HG02642 (cell line): ENCODE data around the gene RPUSD1.

Source experiments
- ATAC-seq: cut with Tn5 transposase; IDR thresholded peaks from one replicate; pipeline ENCODE4 v1.9.1; 2021; ENCODE audit warnings: mild to moderate bottlenecking; ENCODE audit not compliant: unreplicated experiment, poor library complexity

RPUSD1 gene

DNA sequence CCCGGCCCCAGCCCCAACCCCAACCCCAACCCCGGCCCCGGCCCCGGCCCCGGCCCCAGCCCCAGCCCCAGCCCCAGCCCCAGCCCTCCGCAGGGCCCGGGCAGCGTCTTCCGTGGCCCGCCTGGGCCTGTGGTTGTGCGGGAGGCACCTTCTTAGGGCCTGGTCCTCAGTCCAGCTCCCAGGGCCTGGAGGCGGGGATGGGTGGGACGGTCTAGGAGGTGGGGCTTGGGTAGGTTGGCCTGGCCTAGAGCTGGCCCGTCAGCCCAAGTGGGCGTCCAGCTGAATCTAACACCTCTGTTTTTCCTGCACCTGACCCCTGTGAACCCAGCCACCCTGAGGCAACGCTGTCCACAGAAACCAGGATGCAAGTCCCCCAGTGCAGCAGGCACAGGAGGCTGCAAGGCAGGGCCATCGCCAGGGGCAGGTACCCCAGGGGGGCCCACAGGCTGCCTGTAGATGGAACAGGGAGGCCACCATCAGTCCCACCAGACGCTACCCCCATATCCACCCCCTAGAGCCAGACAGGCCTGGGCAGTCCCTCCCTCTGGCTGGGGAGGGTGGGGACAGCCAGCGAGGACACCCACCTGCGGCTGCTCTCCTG is 18.9 kb downstream of the RPUSD1 start:
- ATAC-seq: no peak

DNA sequence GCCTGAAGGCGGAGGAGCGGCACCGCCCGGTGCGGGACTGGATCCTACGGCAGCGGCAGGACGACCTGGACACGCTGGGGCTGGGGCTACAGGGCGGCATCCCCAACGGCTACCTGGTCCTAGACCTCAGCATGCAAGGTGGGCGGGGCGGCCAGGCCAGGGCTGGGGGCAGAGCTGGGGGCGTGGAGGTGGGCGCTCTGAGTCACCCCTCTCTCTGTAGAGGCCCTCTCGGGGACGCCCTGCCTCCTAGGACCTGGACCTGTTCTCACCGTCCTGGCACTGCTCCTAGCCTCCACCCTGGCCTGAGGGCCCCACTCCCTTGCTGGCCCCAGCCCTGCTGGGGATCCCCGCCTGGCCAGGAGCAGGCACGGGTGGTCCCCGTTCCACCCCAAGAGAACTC is 19.8 kb downstream of the RPUSD1 start:
- no peak for ATAC-seq

DNA sequence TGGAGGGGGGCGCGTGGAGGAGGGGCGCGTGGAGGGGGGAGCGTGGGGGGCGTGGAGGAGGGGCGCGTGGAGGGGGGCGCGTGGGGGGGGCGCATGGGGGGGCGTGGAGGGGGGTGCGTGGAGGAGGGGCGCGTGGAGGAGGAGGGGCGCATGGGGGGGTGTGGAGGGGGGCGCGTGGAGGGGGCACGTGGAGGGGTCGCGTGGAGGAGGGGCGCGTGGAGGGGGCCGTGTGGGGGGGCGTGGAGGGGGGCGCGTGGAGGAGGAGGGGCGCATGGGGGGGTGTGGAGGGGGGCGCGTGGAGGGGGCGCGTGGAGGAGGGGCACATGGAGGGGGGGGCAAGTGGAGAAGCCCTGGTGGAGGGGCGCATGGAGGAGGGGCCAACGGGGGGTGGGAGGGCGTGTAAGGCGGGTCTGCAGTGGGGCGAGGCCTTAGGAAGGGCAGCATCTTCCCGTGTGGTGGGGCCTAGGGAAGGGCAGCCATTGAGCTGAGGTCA is 20.4 kb downstream of the RPUSD1 start:
- ATAC-seq: no peak

DNA sequence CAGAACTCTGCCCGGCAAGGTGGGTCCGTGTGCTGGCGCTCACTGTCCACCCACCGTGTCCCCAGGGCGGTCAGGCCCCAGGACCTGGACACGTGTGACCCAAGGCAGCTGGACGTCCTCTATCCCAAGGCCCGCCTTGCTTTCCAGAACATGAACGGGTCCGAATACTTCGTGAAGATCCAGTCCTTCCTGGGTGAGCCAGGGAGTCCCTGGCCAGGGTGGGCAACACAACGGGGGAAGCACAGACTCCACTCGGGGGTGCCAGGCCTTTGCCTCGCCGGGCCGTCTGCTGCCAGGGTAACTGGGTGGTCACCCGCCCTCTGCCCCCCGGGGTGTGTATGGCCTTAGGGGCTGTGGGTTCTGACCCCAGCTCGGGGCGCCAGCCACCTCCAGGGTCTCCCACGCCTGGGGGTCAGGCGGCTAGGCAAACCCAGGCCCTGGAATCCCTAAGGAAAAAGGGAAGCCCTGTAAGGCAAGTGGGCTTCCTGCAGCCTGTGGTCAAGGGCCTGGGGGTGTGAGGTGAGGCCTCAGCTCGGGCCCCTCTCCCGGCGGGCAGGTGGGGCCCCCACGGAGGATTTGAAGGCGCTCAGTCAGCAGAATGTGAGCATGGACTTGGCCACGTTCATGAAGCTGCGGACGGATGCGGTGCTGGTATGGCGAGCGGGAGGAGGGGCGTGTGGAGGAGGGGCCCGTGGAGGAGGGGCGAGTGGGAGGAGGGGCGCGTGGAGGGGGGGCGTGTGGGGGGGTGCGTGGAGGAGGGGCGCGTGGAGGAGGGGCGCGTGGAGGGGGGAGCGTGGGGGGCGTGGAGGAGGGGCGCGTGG is 21.2 kb downstream of the RPUSD1 start:
- no peak for ATAC-seq

DNA sequence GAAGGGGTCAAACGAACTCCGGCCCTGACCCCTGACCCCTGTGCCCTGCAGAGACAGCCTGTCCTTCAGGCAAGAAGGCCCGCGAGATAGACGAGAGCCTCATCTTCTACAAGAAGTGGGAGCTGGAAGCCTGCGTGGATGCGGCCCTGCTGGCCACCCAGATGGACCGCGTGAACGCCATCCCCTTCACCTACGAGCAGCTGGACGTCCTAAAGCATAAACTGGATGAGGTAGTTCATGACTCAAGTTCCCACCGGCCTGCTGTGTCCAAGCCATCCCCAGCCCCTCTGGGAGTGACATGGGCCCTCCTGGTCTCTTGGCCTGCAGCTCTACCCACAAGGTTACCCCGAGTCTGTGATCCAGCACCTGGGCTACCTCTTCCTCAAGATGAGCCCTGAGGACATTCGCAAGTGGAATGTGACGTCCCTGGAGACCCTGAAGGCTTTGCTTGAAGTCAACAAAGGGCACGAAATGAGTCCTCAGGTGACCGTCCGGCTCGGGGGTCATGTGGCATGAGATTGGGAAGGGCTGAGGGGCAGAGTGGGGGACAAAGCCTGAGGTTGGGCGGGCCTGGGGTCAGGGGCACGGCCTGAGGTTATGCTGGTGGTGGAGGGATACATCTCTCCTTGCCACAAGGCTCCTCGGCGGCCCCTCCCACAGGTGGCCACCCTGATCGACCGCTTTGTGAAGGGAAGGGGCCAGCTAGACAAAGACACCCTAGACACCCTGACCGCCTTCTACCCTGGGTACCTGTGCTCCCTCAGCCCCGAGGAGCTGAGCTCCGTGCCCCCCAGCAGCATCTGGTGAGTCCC is 22.0 kb downstream of the RPUSD1 start:
- ATAC-seq: no peak

DNA sequence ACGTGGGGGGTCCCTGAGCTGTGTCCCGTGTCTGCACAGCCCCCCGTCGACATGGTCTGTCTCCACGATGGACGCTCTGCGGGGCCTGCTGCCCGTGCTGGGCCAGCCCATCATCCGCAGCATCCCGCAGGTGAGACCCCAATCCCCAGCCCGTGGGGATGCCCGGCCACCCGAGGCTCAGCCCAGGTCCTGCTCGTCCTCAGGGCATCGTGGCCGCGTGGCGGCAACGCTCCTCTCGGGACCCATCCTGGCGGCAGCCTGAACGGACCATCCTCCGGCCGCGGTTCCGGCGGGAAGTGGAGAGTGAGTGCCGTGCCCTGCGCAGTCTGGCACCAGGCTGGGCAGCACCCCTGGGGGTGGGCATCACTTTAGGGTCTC is 22.7 kb downstream of the RPUSD1 start:
- ATAC-seq: no peak

DNA sequence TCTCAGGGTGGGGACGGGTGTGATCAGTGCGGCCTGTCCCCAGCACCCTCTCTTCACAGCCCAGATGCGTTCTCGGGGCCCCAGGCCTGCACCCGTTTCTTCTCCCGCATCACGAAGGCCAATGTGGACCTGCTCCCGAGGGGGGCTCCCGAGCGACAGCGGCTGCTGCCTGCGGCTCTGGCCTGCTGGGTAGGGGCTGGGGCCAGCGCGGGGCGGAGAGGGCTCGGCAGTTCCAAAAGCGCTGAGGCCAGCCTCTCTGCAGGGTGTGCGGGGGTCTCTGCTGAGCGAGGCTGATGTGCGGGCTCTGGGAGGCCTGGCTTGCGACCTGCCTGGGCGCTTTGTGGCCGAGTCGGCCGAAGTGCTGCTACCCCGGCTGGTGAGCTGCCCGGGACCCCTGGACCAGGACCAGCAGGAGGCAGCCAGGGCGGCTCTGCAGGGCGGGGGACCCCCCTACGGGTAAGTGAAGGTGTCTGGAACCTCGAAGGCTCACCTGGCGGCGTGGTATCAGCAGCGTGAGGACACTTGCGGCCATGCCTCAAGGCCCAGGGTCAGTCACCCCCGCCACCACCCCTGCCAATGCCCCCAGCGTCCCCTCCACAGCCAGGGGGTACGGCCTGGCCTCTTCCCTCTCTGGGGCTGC is 23.2 kb downstream of the RPUSD1 start:
- no peak for ATAC-seq

DNA sequence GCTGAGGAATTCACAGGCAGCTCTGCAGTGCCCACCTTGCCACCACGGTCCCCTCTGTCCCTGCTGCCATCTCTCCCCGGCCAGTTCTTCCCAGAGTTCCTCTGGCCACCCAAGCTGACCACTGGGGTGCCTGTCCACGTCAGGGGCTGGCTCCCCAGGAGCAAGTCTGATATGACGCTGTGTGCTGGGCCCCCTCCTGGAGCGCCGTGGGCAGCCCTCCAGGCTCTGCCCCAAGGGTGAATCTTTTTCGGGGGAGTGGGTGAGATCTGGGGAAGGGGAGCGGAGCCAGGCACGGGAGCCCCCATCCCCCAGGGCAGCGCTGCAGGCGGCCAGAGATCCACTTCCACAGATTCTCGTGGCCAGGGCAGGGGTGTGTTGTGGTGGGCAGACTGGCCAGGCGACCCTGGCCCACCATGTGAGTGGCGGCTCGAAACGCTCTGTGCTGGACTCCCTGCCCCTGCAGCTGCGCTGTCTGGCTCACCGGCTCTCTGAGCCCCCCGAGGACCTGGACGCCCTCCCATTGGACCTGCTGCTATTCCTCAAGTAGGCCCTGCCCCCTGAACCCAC is 23.9 kb downstream of the RPUSD1 start:
- ATAC-seq: no peak

DNA sequence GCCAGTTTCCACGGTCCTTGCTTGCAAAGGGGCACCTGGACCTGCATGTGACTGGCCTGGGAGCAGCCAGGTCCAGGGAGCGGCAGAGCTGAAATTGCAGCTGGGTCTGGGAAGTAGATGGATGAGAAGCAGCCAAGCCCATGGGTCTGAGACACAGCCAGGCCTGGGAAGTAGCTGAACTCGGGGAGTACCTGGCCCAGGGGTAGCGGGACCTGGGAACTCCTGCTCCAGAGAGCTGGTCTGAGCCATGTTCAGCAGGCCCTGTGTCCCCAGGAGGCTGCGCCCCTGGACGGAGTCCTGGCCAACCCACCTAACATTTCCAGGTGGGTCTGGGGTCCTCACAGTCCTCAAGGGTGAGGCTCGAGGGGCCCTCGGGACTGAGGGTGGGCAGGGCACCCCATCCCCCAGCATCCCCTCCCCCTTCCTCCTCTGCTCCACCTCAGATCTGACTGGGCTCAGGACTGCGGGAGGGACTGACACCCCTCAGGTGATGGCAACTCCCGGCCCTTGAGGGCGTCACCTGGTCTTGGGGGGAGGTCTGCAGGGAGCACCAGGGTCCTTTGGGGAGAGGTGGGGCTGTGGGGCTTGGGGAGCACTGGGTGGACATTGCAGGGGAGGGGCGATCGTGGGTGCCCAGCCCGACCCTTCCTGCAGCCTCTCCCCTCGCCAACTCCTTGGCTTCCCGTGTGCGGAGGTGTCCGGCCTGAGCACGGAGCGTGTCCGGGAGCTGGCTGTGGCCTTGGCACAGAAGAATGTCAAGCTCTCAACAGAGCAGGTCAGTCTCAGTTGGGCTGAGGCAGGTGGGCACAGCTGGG is 24.6 kb downstream of the RPUSD1 start:
- no peak for ATAC-seq

DNA sequence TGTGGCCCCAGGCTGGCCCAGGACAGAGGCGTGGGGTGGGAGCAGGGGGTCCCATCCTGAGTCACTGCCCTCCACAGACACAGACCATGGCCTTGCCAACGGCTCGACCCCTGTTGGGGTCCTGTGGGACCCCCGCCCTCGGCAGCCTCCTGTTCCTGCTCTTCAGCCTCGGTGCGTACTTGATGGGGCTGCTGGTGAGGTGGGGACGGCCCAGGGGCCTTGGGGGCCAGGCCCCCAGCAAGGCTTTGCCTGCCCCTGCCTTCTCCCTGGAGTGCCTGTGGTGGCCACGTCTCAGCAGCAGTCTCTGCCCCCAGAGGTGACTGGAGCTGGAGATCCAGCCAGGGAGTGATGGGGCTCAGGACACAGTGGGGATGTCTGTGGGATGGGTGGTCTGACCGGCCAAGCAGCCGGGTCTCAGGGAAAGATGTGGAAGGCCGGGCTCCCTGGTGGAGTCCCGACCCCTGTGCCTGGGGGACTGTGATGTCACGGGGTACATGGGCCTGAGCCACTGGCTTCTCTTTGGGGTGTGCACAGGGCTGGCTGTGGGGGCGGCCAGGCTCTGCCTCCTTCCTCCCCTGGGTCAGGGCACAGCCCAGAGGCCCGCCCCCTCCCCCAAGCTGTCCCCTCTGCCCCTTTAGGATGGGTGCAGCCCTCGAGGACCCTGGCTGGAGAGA is 25.4 kb downstream of the RPUSD1 start:
- no peak for ATAC-seq

DNA sequence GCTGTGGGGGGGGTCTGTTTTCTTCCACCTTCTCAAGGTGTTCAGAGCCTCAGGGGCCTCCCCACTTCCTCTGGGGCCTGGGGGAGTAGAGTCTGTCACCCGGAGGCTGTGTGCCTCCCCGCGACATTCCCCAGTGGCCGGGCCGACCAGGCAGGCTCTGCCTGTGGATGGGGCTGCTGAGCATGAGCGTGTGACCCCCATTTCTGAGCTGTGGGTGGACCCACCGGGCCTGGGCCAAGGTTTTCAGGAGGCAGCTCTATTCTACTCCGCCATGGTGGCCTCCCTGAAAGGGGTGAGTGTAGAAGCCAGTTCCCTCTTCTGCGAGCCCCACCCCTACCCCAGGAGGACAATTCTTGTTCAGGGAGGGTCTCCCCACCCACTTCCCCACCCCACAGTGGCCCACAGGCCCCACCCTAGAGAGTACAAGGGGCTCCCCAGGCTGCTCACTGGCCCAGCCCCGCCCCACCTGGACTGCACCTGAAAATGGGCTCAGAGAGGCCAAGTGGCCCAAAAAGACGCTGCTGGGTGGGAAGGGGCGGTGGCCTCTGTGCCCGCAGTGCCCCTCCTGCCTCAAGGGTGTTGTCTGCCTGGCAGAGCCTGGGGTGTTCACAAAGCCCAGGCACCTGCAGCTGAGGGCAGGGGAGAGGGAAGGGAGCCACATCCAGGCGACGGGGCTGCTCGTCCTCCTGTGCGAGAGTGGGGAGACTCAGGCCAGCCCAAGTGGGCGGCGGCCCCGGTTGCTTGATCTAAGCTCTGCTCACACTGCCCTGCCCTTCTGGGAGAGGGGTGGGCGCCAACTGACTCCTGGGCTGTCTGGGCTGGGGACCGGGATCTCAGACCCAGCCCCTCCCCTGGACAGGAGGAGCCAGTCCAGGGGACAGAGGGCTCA is 26.3 kb downstream of the RPUSD1 start:
- no peak for ATAC-seq

DNA sequence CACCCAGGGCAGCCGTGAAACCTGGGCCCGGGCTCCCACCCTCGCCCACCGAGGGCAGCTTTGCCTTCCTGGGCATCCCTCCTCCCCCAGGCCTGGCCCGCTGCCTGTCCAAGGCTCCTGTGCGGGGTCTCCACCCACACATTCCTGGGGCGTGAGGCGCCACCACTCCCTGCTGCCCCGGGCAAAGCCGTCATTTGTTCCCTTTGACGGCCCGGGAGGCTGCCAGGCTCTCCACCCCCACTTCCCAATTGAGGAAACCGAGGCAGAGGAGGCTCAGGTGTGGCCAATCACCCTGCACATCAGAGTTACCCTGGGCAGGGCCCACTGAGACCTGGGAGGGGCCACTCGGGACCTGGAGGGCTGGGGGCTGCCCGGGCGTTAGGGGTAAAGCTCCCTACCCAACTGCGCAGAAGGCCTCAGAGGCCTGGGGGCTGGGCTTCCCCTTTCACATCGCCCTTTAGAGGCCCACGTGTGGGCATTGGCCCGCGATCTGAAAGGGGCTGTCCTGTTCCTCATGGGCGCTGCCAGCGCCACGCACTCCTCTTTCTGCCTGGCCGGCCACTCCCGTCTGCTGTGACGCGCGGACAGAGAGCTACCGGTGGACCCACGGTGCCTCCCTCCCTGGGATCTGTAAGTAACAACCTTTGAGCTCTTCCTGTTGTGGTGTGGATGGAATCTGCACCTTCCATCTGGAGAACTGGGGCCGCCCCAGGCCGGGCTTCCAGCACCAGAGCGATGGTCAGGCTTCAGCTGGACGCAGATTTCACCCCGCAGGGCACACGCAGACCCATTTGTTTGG is 27.4 kb downstream of the RPUSD1 start, which contains the start of gene MSLN:
MSLN (plus strand) TSS at position 190 of the 799 bp plus-strand sequence. CDS start 1,947 bp downstream, outside the sequence.
- ATAC-seq: no peak

DNA sequence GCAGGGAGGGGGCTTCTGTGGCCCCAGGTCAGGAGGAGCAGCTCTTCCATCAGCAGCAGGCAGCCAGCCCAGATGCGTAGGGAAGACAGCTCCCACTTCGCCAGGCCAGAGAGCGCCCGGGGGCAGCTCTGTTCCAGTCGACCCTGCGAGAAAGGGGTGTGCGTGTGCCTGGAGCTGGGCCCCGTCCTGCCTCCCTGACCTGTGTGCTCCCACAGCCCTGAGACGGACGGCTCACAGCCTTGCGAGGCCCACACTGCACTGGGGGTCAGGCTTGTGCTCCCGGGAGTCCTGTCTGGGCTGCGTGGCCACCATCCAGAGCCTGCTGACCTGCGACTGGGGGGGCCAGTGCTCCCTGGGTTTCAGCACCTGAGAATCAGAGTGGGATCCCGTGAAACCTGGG is 28.1 kb downstream of the RPUSD1 start:
- ATAC-seq: no peak

DNA sequence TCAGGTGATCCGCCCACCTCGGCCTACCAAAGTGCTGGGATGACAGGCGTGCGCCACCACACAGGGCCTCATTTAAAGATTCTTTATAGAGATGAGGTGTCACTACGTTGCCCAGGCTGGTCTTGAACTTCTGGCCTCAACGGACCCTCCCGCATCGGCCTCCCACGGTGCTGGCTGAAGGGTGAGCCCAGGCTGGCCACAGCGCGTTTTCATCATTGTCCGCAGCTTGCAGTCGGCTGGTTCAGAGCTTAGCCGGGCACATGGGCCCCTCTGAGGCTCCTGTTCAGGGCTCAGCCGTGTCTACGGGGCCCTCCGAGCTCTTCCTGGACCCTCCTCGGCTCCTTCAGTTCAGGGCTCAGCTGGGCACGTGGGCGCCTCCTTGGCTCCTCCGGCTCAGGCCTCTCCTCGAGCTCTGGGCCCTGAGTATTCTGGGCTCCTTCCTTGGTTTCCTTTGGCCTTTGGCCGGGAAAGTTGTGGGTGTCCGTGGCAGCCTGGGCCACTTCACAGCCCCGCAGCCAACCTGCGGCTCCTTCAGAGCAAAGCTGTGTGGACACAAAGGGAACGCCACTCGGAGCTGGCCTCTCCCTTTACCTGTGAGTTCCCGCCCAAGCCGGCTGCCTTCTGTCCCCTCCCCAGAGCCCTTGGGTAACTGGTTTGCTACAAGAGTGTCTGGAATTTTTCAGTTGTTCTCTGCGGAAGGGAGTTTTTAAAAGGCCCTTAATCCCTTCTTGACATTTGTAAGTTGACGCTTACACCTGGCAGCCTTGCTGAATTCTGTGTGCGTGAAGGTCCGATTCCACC is 28.9 kb downstream of the RPUSD1 start:
- no peak for ATAC-seq

DNA sequence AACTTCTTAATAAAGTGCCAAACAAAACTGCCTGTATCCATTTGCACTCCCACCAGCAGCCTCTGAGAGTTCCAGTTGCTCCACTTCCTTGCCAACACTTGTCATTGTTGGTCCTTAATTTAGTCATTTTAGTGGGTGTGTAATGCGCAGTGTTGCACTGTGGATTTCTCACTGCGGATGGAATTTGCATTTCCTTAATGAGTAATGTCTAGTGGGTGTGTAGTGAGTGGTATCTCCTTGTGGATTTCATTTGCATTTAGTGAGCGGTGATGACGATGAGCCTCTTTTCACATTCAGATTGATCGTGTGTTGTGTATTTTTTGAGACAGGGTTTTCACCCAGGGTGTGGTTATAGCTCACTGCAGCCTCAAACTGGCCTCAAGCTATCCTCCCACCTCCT is 31.8 kb downstream of the RPUSD1 start:
- no peak for ATAC-seq

DNA sequence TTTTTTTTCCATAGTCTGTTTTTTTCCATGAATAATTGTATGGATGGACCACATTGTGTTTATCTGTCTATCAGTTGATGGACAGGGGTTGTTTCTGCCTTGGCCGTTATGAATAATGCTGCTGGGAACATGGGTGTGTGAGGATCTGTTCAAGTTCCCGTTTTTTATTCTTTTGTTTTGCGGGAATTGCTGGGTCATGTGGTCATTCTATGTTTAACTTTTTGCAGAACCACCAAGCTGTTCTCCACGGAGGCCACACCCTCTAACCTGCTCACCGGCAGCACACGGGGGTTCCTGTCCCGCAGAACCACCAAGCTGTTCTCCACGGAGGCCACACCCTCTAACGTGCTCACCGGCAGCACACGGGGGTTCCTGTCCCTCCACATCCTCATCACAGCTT is 33.5 kb downstream of the RPUSD1 start:
- ATAC-seq: no peak
